HepG2 (cell line): Measurements from ENCODE around the gene CNR2. TPM values are rescaled to one million over a fixed set of nuclear protein-coding genes. Genes with fewer than 3 reads are reported as not detected.

ENCODE experiments used
- ATAC-seq: fragments of 200-7000 bp; cut with Tn5 transposase; 3 replicates; pipeline ENCODE4 v1.9.1; 2020; ENCODE audit warnings: mild to moderate bottlenecking, moderate library complexity
- BruUV-seq: library from RNA; stranded (reverse); fragments of 400-500 nt; replicated peaks from 2 replicates; lab custom pipeline; 2021; lab: Mats Ljungman, UMichigan
- CTCF ChIA-PET: fragments of 300-600 bp; formaldehyde crosslinking; extraction: SDS; loops from one replicate; lab custom pipeline; 2021; ENCODE audit warnings: low total read pairs, inconsistent platforms, low intra/inter-chr PET ratio; lab: Yijun Ruan, JAX
- POLR2A ChIA-PET: fragments of 350-600 bp; sonication (Branson Sonifier 250); formaldehyde crosslinking; loops from one replicate; lab custom pipeline; 2020; ENCODE audit warnings: antibody characterized with exemption, inconsistent platforms; lab: Yijun Ruan, JAX
- DNase-seq: peaks from one replicate; pipeline ENCODE4 v3.0.0-alpha.2; 2015; ENCODE audit warnings: low spot score
- FAIRE-seq: peaks from 3 replicates; lab custom pipeline; 2011; peaks lifted over from hg19 to GRCh38; lab: Jason Lieb, UNC
- H2AFZ ChIP-seq: one replicate; pipeline ENCODE4 v1.6.1; 2011; ENCODE audit warnings: low read length, inconsistent platforms
- H3K27ac ChIP-seq: fragments of 300-600 bp; 3 replicates; pipeline ENCODE4 v1.8.0; 2011; ENCODE audit warnings: mixed run types, mild to moderate bottlenecking, mixed read lengths, low read length, inconsistent platforms; ENCODE audit not compliant: insufficient read depth; ENCODE audit errors: extremely low read length
- H3K27me3 ChIP-seq, 2 experiments: fragments of 200-600 bp in 1 of 2; 2 replicates in 1 of 2; 3 replicates in 1 of 2; pipeline versions ENCODE4 v1.6.0 to v1.8.0; 2011; ENCODE audit warnings: low read length in 2 of 2, mild to moderate bottlenecking in 2 of 2, moderate library complexity in 2 of 2, inconsistent platforms in 1 of 2; ENCODE audit not compliant: insufficient read depth in 2 of 2, control insufficient read depth in 1 of 2
- H3K36me3 ChIP-seq, 2 experiments: fragments of 200-600 bp in 1 of 2; replicated peaks in 1 of 2; 2 replicates in 1 of 2; 3 replicates in 1 of 2; pipeline versions ENCODE4 v1.5.1 to v1.8.0; 2011; ENCODE audit warnings: low read length in 2 of 2, inconsistent platforms in 1 of 2; ENCODE audit not compliant: insufficient read depth in 2 of 2, control insufficient read depth in 1 of 2
- H3K4me1 ChIP-seq: 2 replicates; pipeline ENCODE4 v1.5.1; 2012; ENCODE audit warnings: low read length, inconsistent platforms; ENCODE audit not compliant: insufficient read depth
- H3K4me2 ChIP-seq: 2 replicates; pipeline ENCODE4 v1.6.0; 2011; ENCODE audit warnings: low read depth, low read length, inconsistent platforms
- H3K4me3 ChIP-seq, 3 experiments: fragments of 200-600 bp in 1 of 3; sonication (generic), shearing (Covaris generic) in 1 of 3; replicated peaks in 1 of 3; 2 replicates each; pipeline ENCODE4 v1.5.1; 2011 to 2016; ENCODE audit warnings: low read length in 3 of 3, inconsistent platforms in 2 of 3, low read depth in 2 of 3, mild to moderate bottlenecking in 2 of 3, control low read depth in 1 of 3, mixed read lengths in 1 of 3; ENCODE audit not compliant: insufficient read depth in 1 of 3
- H3K79me2 ChIP-seq: one replicate; pipeline ENCODE4 v1.6.1; 2011; ENCODE audit warnings: low read length, inconsistent platforms; ENCODE audit not compliant: insufficient read depth
- H3K9ac ChIP-seq: 2 replicates; pipeline ENCODE4 v1.6.0; 2011; ENCODE audit warnings: mild to moderate bottlenecking, low read depth, low read length, inconsistent platforms; ENCODE audit not compliant: insufficient read depth
- H3K9me3 ChIP-seq: 2 replicates; pipeline ENCODE4 v1.5.1; 2012; ENCODE audit warnings: mild to moderate bottlenecking, low read length
- H4K20me1 ChIP-seq: 2 replicates; pipeline ENCODE4 v1.6.0; 2011; ENCODE audit warnings: inconsistent platforms, mild to moderate bottlenecking, low read length, moderate library complexity; ENCODE audit not compliant: insufficient read depth
- THAP7 ChIP-seq: sonication (generic); formaldehyde crosslinking; IDR thresholded peaks from 2 replicates; pipeline ENCODE4 v1.8.1; 2023; ENCODE audit warnings: mild to moderate bottlenecking, missing genetic modification reagents
- ZNF512 ChIP-seq: sonication (generic); formaldehyde crosslinking; IDR thresholded peaks from 2 replicates; pipeline ENCODE4 v1.4.0; 2020; ENCODE audit warnings: mild to moderate bottlenecking, missing genetic modification reagents
- ZNF530 ChIP-seq: sonication (generic); formaldehyde crosslinking; IDR thresholded peaks from 2 replicates; pipeline ENCODE4 v1.5.0; 2020; ENCODE audit warnings: low read depth, mild to moderate bottlenecking, missing genetic modification reagents
- ZNF672 ChIP-seq: sonication (generic); formaldehyde crosslinking; IDR thresholded peaks from 2 replicates; pipeline ENCODE4 v1.8.1; 2022; ENCODE audit warnings: missing genetic modification reagents
- ZNF737 ChIP-seq: sonication (generic); formaldehyde crosslinking; IDR thresholded peaks from 2 replicates; pipeline ENCODE4 v1.5.0; 2020; ENCODE audit warnings: missing genetic modification reagents, mild to moderate bottlenecking, borderline replicate concordance
- WGBS: methylation state at CpG from one replicate; pipeline ENCODE4 v1.1.6; 2017; ENCODE audit warnings: low lambda C conversion rate; 5-methylcytosine and 5-hydroxymethylcytosine counted together
- in situ Hi-C: cut with HindIII; loops from 2 replicates; pipeline ENCODE4 v1.10.0; 2017; ENCODE audit warnings: low pct_unique_long_range_greater_than_20kb; ENCODE audit not compliant: extremely low pct_ligation_motif_present
- intact Hi-C: fragments of 100-400 bp; cut with micrococcal nuclease; formaldehyde crosslinking; loops from one replicate; pipeline ENCODE4 v1.10.0; 2022; ENCODE audit not compliant: unreplicated experiment
- polyA plus RNA-seq, 8 experiments: library from polyadenylated mRNA; depleted of rRNA in 3 of 8; stranded (reverse) in 7 of 8; unstranded in 1 of 8; fragments of >200 nt; fragmentation: Illumina TruSeq in 4 of 8; extraction: Trizol in 4 of 8; gene quantifications; 2 replicates each; pipeline versions ENCODE4 v1.2.1 to v1.2.3, GENCODE V29; 2011 to 2016; ENCODE audit warnings: low read depth in 4 of 8, missing spikeins in 1 of 8, mixed read lengths in 1 of 8; ENCODE audit not compliant: insufficient read depth in 1 of 8
- total RNA-seq, 5 experiments: library from RNA; depleted of rRNA; stranded (reverse); fragments of >200 nt; fragmentation: Illumina TruSeq; extraction: Trizol; gene quantifications; 2 replicates each; pipeline ENCODE4 v1.2.3, GENCODE V29; 2016; ENCODE audit warnings: low read depth in 1 of 5

Gene CNR2
- total and polyA plus RNA-seq, 2 of the 13 experiments (the other 11 are each of a cell fraction or from before 2014, with no cell fraction given): not detected

- in situ Hi-C loops: no loop called here
Measured at GRCh38 chr1:23911921-23912320, 1.2 kb downstream of the CNR2 start.

More at GRCh38 chr1:23911921-23912320, 1.2 kb downstream of the CNR2 start:
- intact Hi-C loops: no loop called here
- DNase-seq (no peak), FAIRE-seq (no peak), ATAC-seq (no peak)
- H2AFZ ChIP-seq: no peak overlapping the region
- no peaks in the 10 kb centered on the region for H3K79me2 ChIP-seq
- H3K4me1 ChIP-seq: peaks cover 31% of the 10 kb centered on the region
- 54% methylated on average over 6 of the region's 8 CpGs for WGBS
- no peak overlapping the region for H3K4me3 ChIP-seq
- no peak overlapping the region for H3K27ac ChIP-seq
- CTCF ChIA-PET: no interaction called here
- no peaks in the 10 kb centered on the region for H3K9me3 ChIP-seq
- no peak overlapping the region for H3K4me2 ChIP-seq
- H3K9ac ChIP-seq: no peak overlapping the region
- H3K36me3 ChIP-seq: no peaks in the 10 kb centered on the region
- no TSS peak for BruUV-seq
- no peaks in the 10 kb centered on the region for H4K20me1 ChIP-seq
- peaks cover 2 to 15% of the 10 kb centered on the region in 2 experiments; a peak in 2 of 5 replicates for H3K27me3 ChIP-seq
- TF ChIP-seq ZNF512 (CRISPR knock-in tag) (no peak), ZNF530 (no peak), THAP7 (CRISPR knock-in tag) (no peak), ZNF737 (CRISPR knock-in tag) (no peak), ZNF672 (CRISPR knock-in tag) (no peak)
- TF ChIP-seq, all 625 proteins: peak for 0
- POLR2A ChIA-PET: no interaction called here
